Measurements from ENCODE around the gene HAGH.

The HAGH gene

DNA sequence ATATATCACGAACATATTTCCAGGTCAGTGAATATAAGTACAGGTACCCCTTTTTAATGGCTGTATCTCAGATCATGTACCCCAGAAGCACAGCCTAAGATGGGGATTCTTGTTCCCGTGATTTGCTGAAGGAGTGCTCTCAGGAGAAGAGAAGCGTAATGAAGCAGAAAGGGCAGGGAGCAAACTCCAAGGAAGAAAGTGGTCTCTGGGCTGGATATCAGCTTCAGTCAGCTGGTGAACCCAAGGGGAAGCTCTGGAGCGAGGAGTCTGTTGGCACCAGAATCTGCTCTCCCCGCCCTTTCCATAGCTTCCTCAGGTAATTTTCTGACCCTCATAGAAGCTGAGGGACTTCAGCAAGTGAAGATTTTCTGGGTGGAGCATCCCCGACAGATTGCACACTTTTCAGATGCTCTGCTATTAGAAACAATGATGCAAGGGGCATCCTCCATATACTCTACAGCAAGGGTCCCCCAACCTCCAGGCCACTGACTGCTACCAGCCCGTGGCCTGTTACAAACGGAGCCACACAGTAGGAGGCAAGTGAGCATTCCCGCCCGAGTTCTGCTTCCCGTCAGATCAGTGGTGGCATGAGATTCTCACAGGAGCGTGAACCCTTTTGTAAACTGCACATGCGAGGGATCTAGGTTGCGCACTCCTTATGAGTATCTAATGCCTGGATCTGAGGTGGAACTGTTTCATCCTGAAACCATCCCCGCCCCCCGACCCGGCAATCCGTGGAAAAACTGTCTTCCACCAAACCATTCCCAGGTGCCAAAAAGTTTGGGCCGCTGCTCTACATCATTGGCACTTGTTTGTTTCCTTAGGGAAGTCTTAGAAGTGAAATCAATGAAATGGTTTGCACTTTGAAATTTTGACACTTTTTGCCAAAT lies 4.8 kb upstream of the HAGH start:
- DNase-seq (ENCODE audit: low read depth), result no peak

DNA sequence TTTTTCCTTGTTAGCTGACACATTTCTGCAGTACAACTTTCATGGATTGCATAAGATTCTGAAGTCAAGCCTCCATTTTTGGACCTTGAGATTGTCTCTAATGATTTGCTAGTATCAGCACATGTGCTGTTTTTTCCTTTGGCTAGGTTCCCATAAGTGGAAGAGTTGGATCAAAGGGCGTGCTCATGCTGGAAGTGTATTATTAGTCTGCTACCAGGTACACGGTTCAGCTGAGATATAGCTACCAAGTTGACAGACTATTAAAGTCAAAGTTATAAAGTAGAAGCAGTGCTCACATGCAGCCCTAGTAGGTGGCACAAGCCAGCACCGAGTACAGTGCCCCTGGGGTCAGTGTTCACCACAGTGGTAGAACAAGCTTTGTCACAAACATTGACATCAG lies 3.6 kb upstream of the HAGH start:
- no peak for DNase-seq (ENCODE audit: low read depth)

DNA sequence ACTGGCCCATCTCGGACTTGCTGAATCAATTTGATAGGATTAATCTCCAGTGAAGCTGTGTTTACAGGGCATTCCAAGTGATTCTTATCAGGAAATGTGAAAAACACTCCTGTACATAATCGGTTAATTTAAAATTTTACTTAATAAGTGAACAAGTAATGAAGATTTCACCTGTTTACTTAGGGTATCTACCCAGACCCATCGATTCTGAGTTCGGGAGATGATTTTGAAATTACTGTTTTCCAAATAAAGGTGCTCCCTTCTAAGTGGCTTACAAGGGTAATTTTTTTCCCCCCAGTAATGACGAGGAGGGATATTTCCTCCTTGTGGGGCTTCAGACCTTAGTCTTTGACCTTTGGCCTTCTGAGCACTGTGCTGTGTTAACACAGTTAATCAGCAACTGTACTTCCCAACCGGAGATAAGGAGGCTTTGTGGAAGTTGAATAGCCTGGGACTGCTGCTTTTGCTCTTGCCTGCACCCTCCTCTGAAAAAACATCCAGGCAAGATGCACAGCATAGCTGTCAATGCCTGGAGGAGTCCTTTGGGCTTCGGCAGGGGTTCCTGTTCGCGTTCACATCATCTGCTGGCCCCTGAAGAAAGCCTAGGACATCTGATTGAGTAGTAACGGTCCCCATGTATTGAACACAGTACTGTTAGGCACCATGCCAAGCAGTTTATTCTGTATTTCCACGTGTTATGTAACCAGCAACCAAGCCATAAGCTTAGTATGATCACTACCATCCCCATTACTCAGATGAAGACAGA lies 2.2 kb upstream of the HAGH start:
- no peak for DNase-seq (ENCODE audit: low read depth)

DNA sequence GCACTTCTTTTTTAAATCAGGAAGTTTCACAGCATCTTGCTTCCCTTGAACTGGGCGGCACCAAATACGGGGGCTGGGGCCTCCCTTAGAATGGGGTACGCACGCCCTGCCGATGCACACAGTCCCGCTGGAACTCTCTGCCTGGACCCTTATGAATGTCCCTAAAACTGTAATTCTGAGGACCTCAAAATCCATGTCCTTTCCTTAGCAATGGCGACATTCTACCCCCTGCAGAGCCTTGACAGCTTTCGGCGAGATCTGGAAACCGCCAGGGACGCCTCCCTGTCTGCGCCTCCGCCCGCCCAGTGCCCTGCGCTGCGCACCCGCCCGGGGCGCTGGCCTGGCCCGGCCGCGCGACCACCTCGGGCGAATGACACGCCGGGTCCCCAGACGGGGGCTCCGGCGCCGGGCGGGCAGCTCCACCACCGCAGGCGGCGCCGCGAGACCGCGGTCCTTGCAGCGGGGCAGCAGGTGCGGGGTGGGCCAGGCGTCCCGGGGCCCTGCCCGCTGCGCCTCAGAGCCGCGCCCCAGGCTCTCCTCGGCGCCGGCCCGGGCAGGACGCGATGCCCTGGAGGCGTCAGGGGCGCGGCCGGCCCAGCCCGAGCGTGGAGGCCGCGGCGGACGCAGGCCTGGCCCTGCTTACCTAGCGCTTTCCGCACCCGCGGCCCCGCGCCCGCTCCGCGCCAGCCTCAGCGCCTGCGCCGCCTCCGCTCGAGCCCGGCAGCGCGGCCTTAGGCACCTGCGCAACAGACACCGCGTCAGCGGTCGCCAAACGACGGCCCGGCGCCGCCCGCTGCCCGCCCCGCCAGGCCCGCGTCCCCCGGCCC lies 548 bp downstream of the HAGH start:
- no peak for DNase-seq (ENCODE audit: low read depth)

GRCh38 chr16:1825381-1825863 lies 1.2 kb downstream of the HAGH start:
- DNase-seq (ENCODE audit: low read depth), result no peak

GRCh38 chr16:1823821-1824220 lies 2.8 kb downstream of the HAGH start:
- peak; percentile 11 for DNase-seq (ENCODE audit: low read depth)

DNA sequence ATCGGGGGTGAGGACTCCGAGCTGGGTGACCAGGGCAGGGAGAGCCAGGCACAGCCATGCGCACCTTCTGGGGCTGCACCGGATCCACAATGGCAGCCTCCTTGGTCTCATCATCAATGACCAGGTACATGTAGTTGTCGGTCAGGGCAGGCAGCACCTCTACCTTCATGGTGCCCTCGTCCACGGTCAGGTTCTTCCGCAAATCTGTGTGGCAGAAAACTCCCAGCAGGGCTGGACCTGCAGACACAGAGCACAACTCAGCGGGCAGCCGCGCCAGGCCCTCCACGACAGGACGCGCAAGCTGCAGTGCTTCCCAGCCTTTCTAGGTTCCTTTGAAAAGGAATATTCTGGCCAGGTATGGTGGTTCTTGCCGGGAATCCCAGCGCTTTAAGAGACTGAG lies 3.8 kb downstream of the HAGH start:
- no peak for DNase-seq (ENCODE audit: low read depth)

DNA sequence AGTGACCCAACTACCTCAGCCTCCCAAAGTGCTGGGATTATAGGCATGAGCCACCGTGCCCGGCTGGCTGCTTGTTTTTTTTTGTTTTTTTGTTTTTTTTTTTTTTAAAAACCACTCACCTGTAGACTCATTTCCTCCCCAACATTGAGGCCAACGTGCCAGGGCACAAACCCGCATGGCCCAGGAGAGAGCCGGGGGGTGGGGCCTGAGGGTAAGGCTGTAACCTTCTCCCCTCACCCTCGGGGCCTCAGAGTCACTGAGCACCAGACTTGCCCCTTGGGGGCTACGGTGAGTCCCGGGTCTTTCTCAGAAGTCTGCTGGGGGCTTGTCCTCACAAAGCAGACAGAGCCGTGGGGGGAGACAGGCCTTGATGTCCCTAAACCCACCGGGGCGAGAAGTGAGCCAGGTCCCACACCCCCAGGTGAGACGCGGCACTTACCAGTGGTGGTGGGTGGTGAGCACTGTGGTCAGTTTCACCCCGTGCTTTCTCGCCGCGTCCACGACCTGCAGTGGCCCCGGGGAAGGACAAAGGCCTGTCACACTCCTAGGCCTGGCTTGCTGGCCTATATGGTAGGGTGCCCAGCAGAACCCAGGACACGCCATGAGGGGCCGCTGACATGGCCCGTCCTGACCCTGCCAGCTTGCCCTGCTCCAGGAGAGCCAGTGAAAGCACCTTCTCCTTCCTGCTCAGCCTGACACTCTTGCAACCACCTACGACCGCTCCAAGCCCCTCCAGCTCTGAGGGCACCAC lies 4.6 kb downstream of the HAGH start:
- DNase-seq (ENCODE audit: low read depth), result no peak

DNA sequence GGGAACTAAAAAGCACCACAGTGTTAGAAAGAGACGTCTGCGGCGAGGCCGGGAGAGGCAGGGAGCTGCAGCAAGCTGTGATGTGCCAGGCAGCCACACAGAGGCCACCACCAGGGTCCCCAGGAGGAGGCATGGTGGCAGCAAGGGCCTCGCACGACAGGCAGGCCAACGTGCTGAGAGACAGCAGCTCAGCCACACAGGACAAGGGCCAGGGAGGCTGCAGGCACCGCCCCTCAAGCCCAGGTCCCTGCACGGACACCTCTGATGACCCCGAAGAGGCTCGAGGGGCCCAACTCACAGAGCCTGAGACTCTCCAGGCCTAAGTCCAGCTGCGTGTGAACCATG lies 5.7 kb downstream of the HAGH start:
- DNase-seq (ENCODE audit: low read depth), result no peak

DNA sequence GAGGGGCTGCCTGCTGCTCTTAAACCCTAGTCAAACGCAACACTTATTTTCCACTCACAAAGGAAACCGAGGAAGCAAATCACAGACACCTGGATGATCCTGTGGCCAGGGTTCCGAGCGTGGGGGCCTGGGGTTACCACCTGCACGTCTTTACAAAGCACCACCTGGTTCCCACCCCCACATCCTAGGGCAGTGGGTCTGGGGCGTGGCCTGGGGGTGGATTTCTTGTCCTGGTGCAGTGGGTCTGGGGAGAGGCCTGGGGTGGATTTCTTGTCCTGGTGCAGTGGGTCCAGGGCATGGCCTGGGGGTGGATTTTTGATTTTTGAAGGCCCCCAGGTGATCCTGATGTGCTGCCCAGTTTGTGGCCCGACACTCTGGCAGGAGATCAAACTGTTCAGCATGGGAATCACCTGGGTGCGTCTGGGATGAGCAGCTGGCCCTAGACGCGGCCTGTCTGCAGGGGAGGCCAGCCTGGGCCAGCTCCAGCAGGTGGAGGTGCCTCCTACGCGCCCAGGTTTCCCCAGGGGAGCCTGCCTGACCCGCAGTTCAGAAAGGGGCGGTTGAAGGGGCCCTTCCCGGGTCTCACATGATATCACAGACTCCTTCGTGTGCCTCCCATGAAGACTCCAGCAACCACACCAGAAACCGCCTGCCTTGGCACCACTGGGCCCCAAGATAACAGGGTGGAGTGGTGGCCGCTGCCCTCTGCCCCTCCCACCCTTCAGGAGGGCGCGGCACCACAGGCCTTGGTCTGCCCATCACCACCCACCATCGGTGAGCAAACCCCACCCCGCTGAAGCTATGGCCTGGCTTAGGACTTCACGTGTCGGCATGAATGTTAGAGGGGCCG lies 6.3 kb downstream of the HAGH start:
- no peak for DNase-seq (ENCODE audit: low read depth)

GRCh38 chr16:1819611-1820010 lies 7.0 kb downstream of the HAGH start:
- no peak for DNase-seq (ENCODE audit: low read depth)

DNA sequence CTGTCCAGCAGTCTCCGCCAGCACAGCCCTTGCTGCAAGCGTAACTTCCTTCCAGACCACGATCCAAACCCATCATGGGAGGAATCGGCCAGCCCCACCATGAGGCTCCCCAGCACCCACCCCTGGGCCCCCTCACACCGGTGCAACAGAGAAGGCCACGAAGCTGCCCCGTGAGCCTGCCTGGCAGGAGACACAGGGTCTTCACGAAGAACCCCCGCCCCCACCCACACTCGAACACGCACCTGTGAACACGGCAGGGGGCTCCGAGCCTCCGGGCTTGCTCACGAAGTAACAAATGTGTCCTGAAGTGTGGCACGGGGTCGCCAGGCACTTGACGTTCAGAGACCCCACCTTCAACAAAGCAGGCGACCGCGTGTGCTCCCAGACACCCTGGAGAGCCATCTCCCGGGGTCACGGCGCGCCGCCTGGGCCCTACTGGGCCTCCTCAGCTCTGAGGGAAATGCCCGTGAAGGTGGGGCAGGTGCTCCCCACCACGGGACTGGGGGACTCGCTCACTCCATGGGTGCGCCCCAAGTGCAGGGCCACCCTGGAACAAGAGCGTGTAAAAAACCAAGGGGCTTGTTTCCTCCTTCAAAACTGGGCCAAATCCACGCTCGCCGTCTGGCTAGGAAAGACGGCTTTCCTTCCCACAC lies 7.6 kb downstream of the HAGH start:
- DNase-seq (ENCODE audit: low read depth), result no peak

GRCh38 chr16:1818204-1818872 lies 8.3 kb downstream of the HAGH start:
- no peak for DNase-seq (ENCODE audit: low read depth)

DNA sequence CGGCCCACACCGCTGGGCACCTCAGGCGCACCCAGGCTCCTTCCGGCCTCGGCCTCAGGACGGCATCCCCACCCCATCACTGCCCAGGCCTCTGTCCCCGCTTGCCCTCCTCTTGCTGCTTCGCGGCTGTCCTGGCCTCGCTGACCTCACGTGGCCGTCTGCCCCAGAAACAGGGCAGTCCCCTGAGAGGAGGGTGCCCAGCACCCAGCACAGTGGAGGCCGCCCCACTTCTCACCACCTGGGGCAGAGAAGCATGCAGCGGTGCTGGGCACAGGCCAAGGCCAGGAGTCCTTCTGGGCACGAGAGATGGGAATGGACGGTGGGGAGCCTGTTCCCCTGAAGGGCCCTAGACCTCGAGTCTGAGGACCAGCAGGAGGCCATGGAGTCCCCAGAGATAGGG lies 8.9 kb downstream of the HAGH start:
- DNase-seq (ENCODE audit: low read depth), result no peak

- DNase-seq (ENCODE audit: low read depth), result no peak
Measured at GRCh38 chr16:1817276-1817589, 9.4 kb downstream of the HAGH start.

- DNase-seq (ENCODE audit: low read depth), result no peak
Measured at GRCh38 chr16:1816396-1817275, 10.0 kb downstream of the HAGH start.

DNA sequence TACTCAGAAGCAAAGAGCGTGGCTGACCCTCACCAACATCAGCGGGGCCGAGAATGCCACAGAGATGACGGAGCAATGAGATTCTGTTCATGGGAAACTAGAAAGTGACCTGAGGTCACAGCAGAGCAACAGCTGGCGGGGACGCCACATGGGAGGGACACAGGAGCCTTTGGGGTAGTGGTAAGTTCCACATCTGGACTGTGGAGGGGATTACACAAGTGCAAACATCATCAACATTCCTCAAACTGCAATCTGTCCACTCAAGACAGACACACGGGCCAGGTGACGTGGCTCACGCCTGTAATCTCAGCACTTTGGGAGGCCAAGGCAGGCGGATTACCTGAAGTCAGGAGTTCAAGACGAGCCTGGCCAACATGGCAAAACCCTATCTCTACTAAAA lies 11.2 kb downstream of the HAGH start:
- DNase-seq (ENCODE audit: low read depth), result no peak

DNA sequence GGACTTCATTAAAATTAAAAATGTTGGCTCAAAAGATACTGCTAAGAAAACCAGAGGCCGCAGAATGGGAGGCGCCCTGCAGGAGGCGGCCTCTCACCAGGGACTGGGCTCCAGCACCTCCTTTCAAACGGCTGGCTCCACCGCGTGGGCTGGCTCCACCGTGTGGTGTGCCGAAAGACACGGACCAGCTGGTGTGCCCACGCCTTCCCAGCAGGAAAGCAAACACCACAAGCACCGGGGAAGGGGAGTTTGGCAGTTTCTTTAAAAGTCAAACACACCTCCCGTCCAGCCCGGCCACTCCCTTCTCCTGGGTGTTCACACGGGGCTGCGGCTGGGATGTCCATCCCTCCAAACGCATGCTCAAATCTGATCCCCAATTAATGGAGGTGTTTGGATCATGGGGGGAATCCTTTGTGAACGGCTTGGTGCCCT lies 13.9 kb downstream of the HAGH start:
- no peak for DNase-seq (ENCODE audit: low read depth)

GRCh38 chr16:1810536-1810935 lies 16.1 kb downstream of the HAGH start:
- no peak for DNase-seq (ENCODE audit: low read depth)

All from fibroblast of gingiva (primary cell).